ENCODE data around the gene SEMA4G. TPM values are rescaled to one million over a fixed set of nuclear protein-coding genes. Genes with fewer than 3 reads are reported as not detected.

Gene SEMA4G
- total and polyA plus RNA-seq, 2 of the 4 experiments (the other 2 are of a cell fraction), result 0.90 to 8.7 TPM

GRCh38 chr10:100999742-101000126 lies 30.4 kb downstream of the SEMA4G start, which contains the start of gene LZTS2:
TSS of gene LZTS2 (plus strand) at chr10:100999808. CDS start at chr10:101002539, 2,731 bp downstream.
- WGBS, 2 experiments (ENCODE audit: extremely low coverage in 2 of 2, insufficient read length in 1 of 2), result 3% methylated on average over 12 of the region's 44 CpGs; no CpG with 5 or more reads in 1 of the 2 experiments
- Histone ChIP-seq H2BK15ac (ENCODE audit: low read depth, low read length) (peak within 1 kb of the TSS; percentile 99), H2AK9ac (replicated peaks; ENCODE audit: low read depth, low read length, poor library complexity) (peak within 1 kb of the TSS; percentile 100), H3K56ac (ENCODE audit: extremely low read depth, insufficient read depth, low read length) (peak within 1 kb of the TSS; percentile 99), H3K14ac (replicated peaks; ENCODE audit: low read depth, low read length) (peak within 1 kb of the TSS; percentile 100), H4K91ac (ENCODE audit: insufficient read depth, low read depth, low read length) (peak within 1 kb of the TSS; percentile 100), H3K36me3 (ENCODE audit: control insufficient read depth, insufficient read depth, low read length) (peaks cover 22% of the 10 kb centered on the region; the same call in 1 of the 2 replicates), H2BK5ac (ENCODE audit: low read depth, low read length, poor library complexity, severe bottlenecking) (peak within 1 kb of the TSS; percentile 97), H4K8ac (ENCODE audit: low read depth in 2 of 2, low read length in 2 of 2) (peak within 1 kb of the TSS; percentile 80 to 99), H3K18ac (ENCODE audit: low read depth, low read length) (peak within 1 kb of the TSS; percentile 88), H3K9me3 (ENCODE audit: control insufficient read depth, insufficient read depth, low read length) (no peaks in the 10 kb centered on the region), H3K4me1 (ENCODE audit: control insufficient read depth, insufficient read depth, low read length) (peaks cover 25% of the 10 kb centered on the region), H3K27me3 (ENCODE audit: control insufficient read depth, insufficient read depth, low read length) (no peaks in the 10 kb centered on the region), H4K20me1 (ENCODE audit: insufficient read depth, low read length) (peaks cover 45% of the 10 kb centered on the region), H3K4ac (ENCODE audit: low read depth, low read length) (peak within 1 kb of the TSS; percentile 100), H3K23ac (ENCODE audit: low read depth, low read length) (peak within 1 kb of the TSS; percentile 100), H3K9ac (ENCODE audit: low read depth, low read length) (peak within 1 kb of the TSS; percentile 97), H2BK20ac (ENCODE audit: low read depth, low read length) (peak within 1 kb of the TSS; percentile 80), H3K9me1 (ENCODE audit: insufficient read depth, low read length) (peaks cover 4% of the 10 kb centered on the region), H2BK120ac (ENCODE audit: low read depth, low read length) (peak within 1 kb of the TSS; percentile 99), H3K4me3 (ENCODE audit: insufficient read depth, low read depth, low read length) (peak within 1 kb of the TSS; percentile 78), H3K27ac (ENCODE audit: insufficient read depth, low read length) (peak within 1 kb of the TSS; percentile 95), H4K5ac (ENCODE audit: low read depth, low read length) (peak within 1 kb of the TSS; percentile 85), H3K79me1 (ENCODE audit: low read depth in 1 of 2, low read length in 2 of 2) (peaks cover 14 to 54% of the 10 kb centered on the region in 2 experiments), H2AK5ac (ENCODE audit: low read depth, low read length) (peak within 1 kb of the TSS; percentile 100), H2AFZ (replicated peaks; ENCODE audit: low read length, poor library complexity) (peak within 1 kb of the TSS; percentile 92), H3K4me2 (ENCODE audit: low read depth, low read length) (peak within 1 kb of the TSS; percentile 93)
- no peak for TF ChIP-seq RAD21 (IDR thresholded peaks at IDR 0.05; ENCODE audit: low read length)
- TF ChIP-seq CHD1 (IDR thresholded peaks at IDR 0.05; ENCODE audit: low read depth, low read length), result peak; percentile 41; the same call in 1 of the 2 replicates
- no TSS peak for BruUV-seq (replicated peaks)
- DNase-seq (no peak), ATAC-seq (ENCODE audit: low read depth) (peak; percentile 59; the same call in 1 of the 2 replicates)
- dilution Hi-C loops (cut with HindIII; ENCODE audit: low sequenced_read_pairs, unreplicated experiment), result no loop called here
- in situ Hi-C loops (cut with MboI; ENCODE audit: low sequenced_read_pairs), result no loop called here
- intact Hi-C loops (cut with micrococcal nuclease), result no loop called here
- CTCF ChIA-PET, result interaction anchor here (0.7 to 4.4 kb wide), 3 partner anchors 11 to 17 kb away, joined by 3 to 48 read pairs (median 5); no protein-coding TSS in a partner anchor
- POLR2A ChIA-PET (ENCODE audit: unreplicated experiment), result interaction anchor here (0.7 kb wide), 1 partner anchor 8 kb away, joined by 5 read pairs; no protein-coding TSS in a partner anchor
